Mammary epithelial cell (primary cell): ENCODE data around the gene IHH.

ENCODE experiments used
- CTCF ChIP-seq, 2 donors: IDR thresholded peaks in 1 of 2; conservative IDR thresholded peaks in 1 of 2; 2 replicates each; pipeline ENCODE4 v1.5.1; 2011 to 2012; ENCODE audit warnings: inconsistent platforms in 2 of 2, low read length in 2 of 2, mild to moderate bottlenecking in 2 of 2, control low read depth in 1 of 2, low read depth in 1 of 2; ENCODE audit not compliant: insufficient read depth in 1 of 2; ENCODE audit errors: extremely low read depth in 1 of 2
- EZH2 ChIP-seq: IDR thresholded peaks from 2 replicates; pipeline ENCODE4 v1.6.1; 2012; ENCODE audit warnings: low read length, inconsistent platforms, borderline replicate concordance

- TF ChIP-seq EZH2: no peak
- TF ChIP-seq CTCF (conservative IDR thresholded peaks at IDR 0.05 in 1 of 2, IDR thresholded peaks at IDR 0.05 in 1 of 2; ENCODE audit: extremely low read depth in 1 of 2, insufficient read depth in 1 of 2, low read depth in 1 of 2, low read length in 2 of 2): no peak
Observed at GRCh38 chr2:219062081-219062480, 1.4 kb upstream of the IHH start.
